Left lung (tissue), 10 donors: ENCODE results near the gene CHMP1A. TPM values are rescaled to one million over a fixed set of nuclear protein-coding genes. Genes with fewer than 3 reads are reported as not detected.
"Not testable (repeated sequence)": the region's sequence is repeated elsewhere in the genome, so short reads cannot be mapped to it uniquely, and the experiment has no call there.

Experiments used
- ATAC-seq: fragments of 200-7000 bp; cut with Tn5 transposase; one replicate; pipeline ENCODE4 v1.9.1; 2020; ENCODE audit warnings: moderate library complexity
- DNase-seq, 4 donors: peaks; one replicate each; pipeline ENCODE4 v3.0.0-alpha.2; 2013 to 2020
- H3K27ac ChIP-seq, 2 donors: fragments of 200-600 bp; sonication (generic) in 1 of 2; one replicate each; pipeline versions ENCODE4 v1.5.0 to v1.8.0; 2020 to 2021
- H3K27me3 ChIP-seq, 2 donors: fragments of 200-600 bp; sonication (generic) in 1 of 2; one replicate each; pipeline versions ENCODE4 v1.5.0 to v1.8.0; 2020 to 2021
- H3K36me3 ChIP-seq, 2 donors: fragments of 200-600 bp; sonication (generic) in 1 of 2; one replicate each; pipeline versions ENCODE4 v1.5.0 to v1.8.0; 2020 to 2021
- H3K4me1 ChIP-seq, 2 donors: fragments of 200-600 bp; one replicate each; pipeline ENCODE4 v1.8.0; 2021
- H3K4me3 ChIP-seq, 2 donors: fragments of 200-600 bp; sonication (generic) in 1 of 2; one replicate each; pipeline versions ENCODE4 v1.5.0 to v1.8.0; 2020 to 2021; ENCODE audit warnings: mild to moderate bottlenecking in 1 of 2
- H3K9me3 ChIP-seq, 2 donors: fragments of 200-600 bp; sonication (generic) in 1 of 2; one replicate each; pipeline versions ENCODE4 v1.5.0 to v1.8.0; 2020 to 2021
- intact Hi-C, 2 donors: fragments of 100-400 bp; cut with DNase I; formaldehyde crosslinking; loops; one replicate each; pipeline versions ENCODE4 v1.11.2 to v1.14.2; 2022
- polyA plus RNA-seq, 6 donors: library from polyadenylated mRNA; unstranded; fragments of 120-200 nt; gene quantifications; one replicate each; pipeline ENCODE4 v1.2.1, GENCODE V29; 2013; ENCODE audit not compliant: insufficient read length in 6 of 6
- total RNA-seq, 2 donors: library from RNA; stranded (reverse); fragmentation: NEBNext Ultra II Directional; extraction: Animal tissue kit (Norgen Biotek cat#: 25700); gene quantifications; one replicate each; pipeline ENCODE4 v1.2.1, GENCODE V29; 2021
- TF ChIP-seq, protein P1 (sequence below), 2 donors: fragments of 200-600 bp; sonication (generic) in 1 of 2; IDR thresholded peaks; one replicate each; pipeline versions ENCODE4 v1.5.0 to v1.8.0; 2021; ENCODE audit warnings: antibody characterized with exemption in 2 of 2
- donor health status: DM: no; HTN: yes; CAD: no.
- donor health status: DM: no; HTN: no; CAD: no.

Gene CHMP1A
- total and polyA plus RNA-seq, 8 donors, result 60.8 to 91.5 (median 72.5) TPM

DNA sequence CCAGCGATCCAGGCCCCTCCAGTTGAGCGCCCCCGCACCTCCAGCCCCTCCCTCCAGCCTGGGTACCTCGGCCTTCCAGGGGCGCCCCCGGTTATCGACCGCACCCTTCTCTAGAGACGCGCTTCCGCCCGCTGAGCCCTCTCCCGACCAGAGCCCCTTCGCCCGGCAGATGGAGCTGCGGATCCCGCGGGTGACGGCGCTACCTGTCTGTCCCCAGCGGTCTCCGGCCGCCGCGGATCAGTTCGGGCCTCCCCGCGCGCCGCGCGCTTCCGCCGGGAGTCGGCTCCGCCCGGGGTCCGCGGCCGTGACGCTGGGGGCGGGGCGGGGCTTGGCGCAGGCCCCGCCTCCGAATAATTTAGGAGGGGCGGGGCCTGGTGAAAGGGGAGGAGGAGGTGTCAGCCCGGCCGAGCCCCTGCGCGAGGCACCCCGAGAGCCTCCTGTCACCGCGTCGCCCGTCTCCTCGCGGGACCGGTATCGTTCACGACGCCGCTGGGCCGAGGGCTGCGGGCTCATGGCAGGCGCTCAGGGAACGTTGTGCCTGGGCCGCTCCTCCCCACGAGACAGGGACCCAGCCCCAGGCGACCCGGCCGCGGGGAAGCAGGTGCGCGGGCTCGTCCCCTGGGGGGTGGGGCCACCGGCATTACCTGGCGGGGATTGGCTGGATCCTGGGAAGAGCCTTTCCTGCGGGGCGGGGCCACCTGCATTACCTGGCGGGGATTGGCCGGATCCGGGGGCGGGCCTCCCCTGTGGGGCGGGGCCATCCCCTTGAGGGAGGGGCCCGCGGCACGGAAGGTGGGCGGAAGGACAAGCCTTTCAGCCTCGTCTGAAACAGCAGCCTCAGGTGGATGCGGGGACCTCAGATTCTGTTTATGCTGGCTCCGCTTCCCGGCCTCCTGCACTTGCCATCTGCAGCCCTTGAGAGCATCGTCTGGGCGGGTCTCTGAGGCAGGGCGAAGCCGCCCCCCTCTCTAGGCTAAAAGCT is 44.2 kb upstream of the CHMP1A start, which contains the start of gene SPATA2L:
TSS of gene SPATA2L (minus strand) at position 281 of the 982 bp plus-strand sequence. CDS start 473 bp downstream, outside the sequence.
- DNase-seq (peak; percentile 78 to 97 (median 92)), ATAC-seq (peak; percentile 81)
- peak within 1 kb of the TSS; percentile 82 to 88 for H3K27ac ChIP-seq
- H3K4me1 ChIP-seq, result peaks cover 6 to 37% of the 10 kb centered on the region in 2 donors
- intact Hi-C loops, result no loop called here
- H3K27me3 ChIP-seq, result no peaks in the 10 kb centered on the region
- H3K36me3 ChIP-seq, result peaks cover 0 to 17% of the 10 kb centered on the region in 2 donors
- H3K9me3 ChIP-seq, result no peaks in the 10 kb centered on the region
- TF ChIP-seq, protein P1, sequence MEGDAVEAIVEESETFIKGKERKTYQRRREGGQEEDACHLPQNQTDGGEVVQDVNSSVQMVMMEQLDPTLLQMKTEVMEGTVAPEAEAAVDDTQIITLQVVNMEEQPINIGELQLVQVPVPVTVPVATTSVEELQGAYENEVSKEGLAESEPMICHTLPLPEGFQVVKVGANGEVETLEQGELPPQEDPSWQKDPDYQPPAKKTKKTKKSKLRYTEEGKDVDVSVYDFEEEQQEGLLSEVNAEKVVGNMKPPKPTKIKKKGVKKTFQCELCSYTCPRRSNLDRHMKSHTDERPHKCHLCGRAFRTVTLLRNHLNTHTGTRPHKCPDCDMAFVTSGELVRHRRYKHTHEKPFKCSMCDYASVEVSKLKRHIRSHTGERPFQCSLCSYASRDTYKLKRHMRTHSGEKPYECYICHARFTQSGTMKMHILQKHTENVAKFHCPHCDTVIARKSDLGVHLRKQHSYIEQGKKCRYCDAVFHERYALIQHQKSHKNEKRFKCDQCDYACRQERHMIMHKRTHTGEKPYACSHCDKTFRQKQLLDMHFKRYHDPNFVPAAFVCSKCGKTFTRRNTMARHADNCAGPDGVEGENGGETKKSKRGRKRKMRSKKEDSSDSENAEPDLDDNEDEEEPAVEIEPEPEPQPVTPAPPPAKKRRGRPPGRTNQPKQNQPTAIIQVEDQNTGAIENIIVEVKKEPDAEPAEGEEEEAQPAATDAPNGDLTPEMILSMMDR (IDR thresholded peaks at IDR 0.05), result no peak
- peak within 1 kb of the TSS; percentile 66 to 68 for H3K4me3 ChIP-seq

DNA sequence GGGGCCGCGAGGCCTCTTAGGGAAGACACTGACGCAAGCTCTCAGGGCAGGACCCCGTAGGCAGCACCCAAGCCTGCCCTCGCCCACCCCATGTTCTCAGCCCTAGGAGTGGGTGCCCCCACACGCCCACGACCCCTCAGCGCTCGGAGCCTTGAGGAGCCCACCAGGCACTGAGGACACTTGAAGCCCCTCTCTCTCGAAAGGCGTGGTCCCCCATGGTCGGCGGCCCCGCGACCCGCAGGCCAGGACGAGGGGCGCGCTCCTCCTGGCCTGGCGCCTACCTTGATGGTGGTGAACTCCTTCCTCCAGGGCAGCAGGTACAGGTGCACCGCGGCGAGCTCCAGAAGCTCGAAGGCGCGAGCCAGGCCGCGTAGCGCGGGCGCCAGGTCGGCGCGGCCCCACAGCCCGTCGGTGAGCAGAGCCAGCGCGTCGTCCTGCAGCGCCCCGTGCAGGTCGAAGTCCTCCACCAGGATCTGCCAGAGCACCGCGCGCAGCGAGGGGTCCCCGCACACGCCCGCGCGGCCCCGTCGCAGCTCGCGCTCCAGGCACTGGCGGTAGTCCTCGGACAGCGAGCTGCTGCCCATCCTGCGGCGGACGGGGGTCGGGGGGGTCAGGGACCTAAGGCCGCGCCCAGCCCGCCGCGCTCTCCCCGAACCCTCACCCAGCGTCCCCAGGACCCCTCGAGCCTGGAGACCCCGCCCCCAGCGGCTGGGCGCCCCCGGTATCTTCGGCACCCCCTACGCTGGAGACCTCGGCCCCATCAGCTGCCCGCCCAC is 43.3 kb upstream of the CHMP1A start:
- Histone ChIP-seq H3K4me3 (peak overlapping the region; percentile 66 to 68), H3K36me3 (peaks cover 0 to 26% of the 10 kb centered on the region in 2 donors), H3K9me3 (no peaks in the 10 kb centered on the region), H3K4me1 (peaks cover 6 to 37% of the 10 kb centered on the region in 2 donors), H3K27me3 (no peaks in the 10 kb centered on the region), H3K27ac (peak overlapping the region; percentile 82 to 88)
- intact Hi-C loops, result no loop called here
- ATAC-seq (peak; percentile 56), DNase-seq (peak in 3 of 4 donors; percentile 69 to 88 (median 71))
- TF ChIP-seq, protein P1 (IDR thresholded peaks at IDR 0.05), result no peak

DNA sequence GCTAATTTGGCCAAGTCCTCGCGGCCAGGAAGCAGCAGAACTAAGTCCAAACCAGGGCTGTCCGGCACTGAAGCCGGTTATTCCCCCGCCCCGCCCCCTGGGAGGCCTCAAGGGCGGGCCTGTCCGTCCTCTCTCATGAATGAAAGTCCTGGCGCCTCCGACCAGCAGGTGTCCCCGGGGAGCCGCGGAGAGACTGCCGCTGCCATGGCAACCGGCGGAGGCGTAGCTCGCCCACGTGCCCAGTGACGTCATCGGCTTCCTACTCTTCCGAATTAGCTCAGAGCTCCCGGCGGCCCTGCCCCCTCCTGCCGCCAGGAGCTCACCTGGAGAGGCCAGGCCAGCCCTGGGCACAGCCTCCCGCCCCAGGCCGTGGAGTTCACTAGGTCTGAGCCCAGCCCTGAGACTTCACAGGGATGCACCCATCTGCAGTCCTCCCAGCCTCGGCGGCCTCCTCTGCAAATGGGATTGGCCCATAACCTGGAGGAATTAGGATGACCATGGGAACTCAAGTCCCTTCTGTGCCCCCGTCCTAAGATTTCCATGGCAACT is 42.7 kb upstream of the CHMP1A start:
- Histone ChIP-seq H3K27me3 (no peaks in the 10 kb centered on the region), H3K4me3 (peak overlapping the region; percentile 66 to 68), H3K36me3 (peaks cover 0 to 32% of the 10 kb centered on the region in 2 donors), H3K4me1 (peaks cover 6 to 35% of the 10 kb centered on the region in 2 donors), H3K9me3 (no peaks in the 10 kb centered on the region), H3K27ac (peak overlapping the region; percentile 82 to 88)
- peak; percentile 73 for ATAC-seq
- DNase-seq, result peak; percentile 95 to 100 (median 100)
- intact Hi-C loops, result no loop called here
- TF ChIP-seq, protein P1 (IDR thresholded peaks at IDR 0.05), result peak; percentile 68 to 95

DNA sequence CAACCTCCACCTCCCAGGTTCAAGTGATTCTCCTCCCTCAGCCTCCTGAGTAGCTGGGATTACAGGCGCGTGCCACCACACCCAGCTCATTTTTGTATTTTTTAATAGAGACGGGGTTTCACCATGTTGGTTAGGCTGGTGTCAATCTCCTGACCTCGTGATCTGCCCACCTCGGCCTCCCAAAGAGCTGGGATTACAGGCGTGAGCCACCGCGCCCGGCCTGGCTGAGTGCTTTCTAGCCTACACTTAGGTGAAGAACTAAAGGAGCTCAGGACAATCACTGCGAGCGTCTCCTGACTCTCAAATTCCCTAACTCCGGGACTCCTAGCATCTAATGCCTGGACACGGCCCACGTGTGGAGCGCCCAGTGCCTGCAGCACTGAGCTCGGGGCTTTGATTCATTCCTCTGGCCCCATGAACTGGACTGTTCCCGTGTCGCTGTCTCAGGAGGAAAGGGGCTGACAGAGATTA is 42.2 kb upstream of the CHMP1A start:
- DNase-seq, ATAC-seq, intact Hi-C loops, H3K27me3 ChIP-seq, H3K9me3 ChIP-seq: not testable (repeated sequence)
- peak overlapping the region in 1 of 2 donors; percentile 88 for H3K27ac ChIP-seq
- H3K4me3 ChIP-seq, result peak overlapping the region in 1 of 2 donors; percentile 68
- H3K36me3 ChIP-seq, result peaks cover 0 to 37% of the 10 kb centered on the region in 2 donors
- H3K4me1 ChIP-seq, result peaks cover 6 to 35% of the 10 kb centered on the region in 2 donors

DNA sequence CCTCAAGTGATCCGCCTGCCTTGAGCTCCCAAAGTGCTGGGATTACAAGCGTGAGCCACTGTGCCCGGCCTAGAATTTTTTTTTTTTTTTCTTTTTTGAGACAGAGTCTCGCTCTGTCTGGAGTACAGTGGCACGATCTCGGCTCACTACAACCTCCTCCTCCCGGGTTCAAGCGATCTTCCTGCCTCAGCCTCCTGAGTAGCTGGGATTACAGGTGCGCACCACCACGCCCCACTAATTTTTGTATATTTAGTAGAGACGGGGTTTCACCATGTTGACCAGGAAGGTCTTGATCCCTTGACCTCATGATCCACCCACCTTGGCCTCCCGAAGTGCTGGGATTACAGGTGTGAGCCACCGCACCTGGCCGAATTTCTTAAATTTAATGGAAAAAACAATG is 41.2 kb upstream of the CHMP1A start:
- Histone ChIP-seq H3K4me1 (peaks cover 6 to 35% of the 10 kb centered on the region in 2 donors), H3K36me3 (peaks cover 0 to 47% of the 10 kb centered on the region in 2 donors)
- H3K9me3 ChIP-seq, intact Hi-C loops, H3K27ac ChIP-seq, H3K4me3 ChIP-seq, H3K27me3 ChIP-seq, ATAC-seq: not testable (repeated sequence)
- DNase-seq, result peak in 1 of 4 donors; percentile 5
